ENCODE results near the gene NCKAP5L.
A peak's percentile ranks its signal among the peaks of the same experiment; 100 is the strongest.

The NCKAP5L gene

DNA sequence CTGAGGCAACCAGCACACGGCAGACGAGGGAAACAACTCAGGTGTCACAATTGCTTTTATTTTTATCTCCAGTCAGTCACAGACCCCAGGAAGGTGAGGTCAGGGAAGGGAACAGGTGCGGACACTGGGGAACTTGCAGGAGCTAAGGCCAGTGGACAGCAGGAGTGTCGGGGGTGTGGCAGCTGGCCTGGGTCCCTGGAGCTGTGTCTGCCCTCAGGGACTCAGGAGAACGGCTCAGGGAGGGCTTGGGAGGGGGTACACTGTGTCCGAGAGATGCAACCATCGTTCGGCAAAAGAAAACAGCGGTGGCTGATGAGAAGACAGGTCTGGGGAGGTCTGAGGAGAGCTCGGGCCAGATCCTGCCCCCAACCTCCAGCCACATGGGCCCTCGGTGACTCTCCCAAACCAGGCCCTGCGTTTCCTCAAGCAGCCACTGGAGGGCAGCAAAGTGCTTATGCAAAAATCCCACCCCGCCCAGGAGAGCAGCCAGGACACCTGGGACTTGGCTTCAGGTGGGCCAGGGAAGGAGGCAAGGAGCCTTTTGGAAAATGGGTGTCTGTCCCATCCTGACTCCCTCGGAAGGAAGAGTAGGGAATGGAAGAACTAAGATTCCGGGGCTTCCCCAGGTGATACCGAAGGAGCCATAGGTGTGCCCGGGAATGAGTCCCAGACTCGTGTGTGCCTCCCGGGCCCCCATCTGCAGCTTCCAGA is 38.8 kb upstream of the NCKAP5L start:
- no peak for TF ChIP-seq EZH2phosphoT487 (conservative IDR thresholded peaks at IDR 0.05; ENCODE audit: low read length)
- TF ChIP-seq, protein P1, sequence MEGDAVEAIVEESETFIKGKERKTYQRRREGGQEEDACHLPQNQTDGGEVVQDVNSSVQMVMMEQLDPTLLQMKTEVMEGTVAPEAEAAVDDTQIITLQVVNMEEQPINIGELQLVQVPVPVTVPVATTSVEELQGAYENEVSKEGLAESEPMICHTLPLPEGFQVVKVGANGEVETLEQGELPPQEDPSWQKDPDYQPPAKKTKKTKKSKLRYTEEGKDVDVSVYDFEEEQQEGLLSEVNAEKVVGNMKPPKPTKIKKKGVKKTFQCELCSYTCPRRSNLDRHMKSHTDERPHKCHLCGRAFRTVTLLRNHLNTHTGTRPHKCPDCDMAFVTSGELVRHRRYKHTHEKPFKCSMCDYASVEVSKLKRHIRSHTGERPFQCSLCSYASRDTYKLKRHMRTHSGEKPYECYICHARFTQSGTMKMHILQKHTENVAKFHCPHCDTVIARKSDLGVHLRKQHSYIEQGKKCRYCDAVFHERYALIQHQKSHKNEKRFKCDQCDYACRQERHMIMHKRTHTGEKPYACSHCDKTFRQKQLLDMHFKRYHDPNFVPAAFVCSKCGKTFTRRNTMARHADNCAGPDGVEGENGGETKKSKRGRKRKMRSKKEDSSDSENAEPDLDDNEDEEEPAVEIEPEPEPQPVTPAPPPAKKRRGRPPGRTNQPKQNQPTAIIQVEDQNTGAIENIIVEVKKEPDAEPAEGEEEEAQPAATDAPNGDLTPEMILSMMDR (IDR thresholded peaks at IDR 0.05; ENCODE audit: insufficient read depth, low read length, poor library complexity, severe bottlenecking): peak; percentile 76
- Histone ChIP-seq H4K20me1 (ENCODE audit: low read depth, low read length) (no peaks in the 10 kb centered on the region), H3K4me3 (ENCODE audit: insufficient read depth, low read length, poor library complexity, severe bottlenecking) (no peak overlapping the region), H3K9me3 (ENCODE audit: insufficient read depth, low read length) (no peaks in the 10 kb centered on the region), H2AFZ (ENCODE audit: low read depth, low read length, severe bottlenecking) (no peak overlapping the region), H3K27me3 (ENCODE audit: low read length) (no peaks in the 10 kb centered on the region), H3K9ac (ENCODE audit: low read length) (no peak overlapping the region), H3K79me2 (ENCODE audit: insufficient read depth, low read length) (no peaks in the 10 kb centered on the region), H3K27ac (ENCODE audit: low read depth, low read length) (no peak overlapping the region), H3K9me2 (replicated peaks; ENCODE audit: insufficient read depth, low read length) (no peaks in the 10 kb centered on the region), H3F3A (ENCODE audit: insufficient read depth) (no peaks in the 10 kb centered on the region), H3K36me3 (ENCODE audit: low read length) (no peaks in the 10 kb centered on the region), H3K4me2 (ENCODE audit: low read depth, low read length, poor library complexity, severe bottlenecking) (no peak overlapping the region)

GRCh38 chr12:49865782-49866135 is 37.5 kb upstream of the NCKAP5L start:
- TF ChIP-seq EZH2phosphoT487 (conservative IDR thresholded peaks at IDR 0.05; ENCODE audit: low read length): no peak
- TF ChIP-seq, protein P1 (IDR thresholded peaks at IDR 0.05; ENCODE audit: insufficient read depth, low read length, poor library complexity, severe bottlenecking): no peak
- H3K9me2 ChIP-seq (replicated peaks; ENCODE audit: insufficient read depth, low read length): no peaks in the 10 kb centered on the region
- H2AFZ ChIP-seq (ENCODE audit: low read depth, low read length, severe bottlenecking): no peak overlapping the region
- no peak overlapping the region for H3K27ac ChIP-seq (ENCODE audit: low read depth, low read length)
- no peak overlapping the region for H3K4me3 ChIP-seq (ENCODE audit: insufficient read depth, low read length, poor library complexity, severe bottlenecking)
- no peak overlapping the region for H3K9ac ChIP-seq (ENCODE audit: low read length)
- H3K27me3 ChIP-seq (ENCODE audit: low read length): no peaks in the 10 kb centered on the region
- no peaks in the 10 kb centered on the region for H3K9me3 ChIP-seq (ENCODE audit: insufficient read depth, low read length)
- H3K36me3 ChIP-seq (ENCODE audit: low read length): no peaks in the 10 kb centered on the region
- no peaks in the 10 kb centered on the region for H3K79me2 ChIP-seq (ENCODE audit: insufficient read depth, low read length)
- H3K4me2 ChIP-seq (ENCODE audit: low read depth, low read length, poor library complexity, severe bottlenecking): no peak overlapping the region
- no peaks in the 10 kb centered on the region for H3F3A ChIP-seq (ENCODE audit: insufficient read depth)
- H4K20me1 ChIP-seq (ENCODE audit: low read depth, low read length): no peaks in the 10 kb centered on the region

DNA sequence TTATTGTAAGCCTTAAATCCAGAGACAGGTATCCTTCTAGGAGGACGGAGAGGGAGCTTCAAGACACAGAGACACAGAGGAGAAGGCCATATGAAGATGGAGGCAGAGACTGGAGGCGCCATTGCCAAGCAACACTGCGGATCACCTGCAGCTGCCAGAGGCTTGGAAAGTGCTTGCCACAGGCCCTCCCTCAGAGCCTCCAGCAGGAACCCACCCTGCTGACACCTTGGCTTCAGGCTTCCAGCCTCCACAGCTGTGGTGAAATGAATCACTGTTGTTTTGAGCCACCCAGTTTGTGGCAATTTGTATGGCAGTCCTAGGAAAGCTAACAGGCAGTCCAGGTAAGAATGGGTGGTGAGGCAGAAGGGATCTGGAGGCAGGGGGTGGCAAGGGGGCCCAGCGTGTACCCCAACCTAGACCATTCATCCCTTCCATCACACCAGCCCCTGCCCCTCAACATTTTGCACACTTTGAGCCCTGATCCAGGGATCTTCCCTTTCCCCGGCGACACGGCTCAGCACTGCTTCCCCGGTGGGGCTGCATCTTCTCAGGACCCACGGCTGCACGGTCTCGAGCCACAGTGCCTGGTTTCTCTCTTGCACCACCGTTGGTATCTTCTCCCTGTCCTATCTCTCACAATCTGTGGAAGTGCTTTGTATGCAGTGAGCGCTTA is 37.0 kb upstream of the NCKAP5L start:
- Histone ChIP-seq H2AFZ (ENCODE audit: low read depth, low read length, severe bottlenecking) (no peak overlapping the region), H3K9me3 (ENCODE audit: insufficient read depth, low read length) (no peaks in the 10 kb centered on the region), H3K9me2 (replicated peaks; ENCODE audit: insufficient read depth, low read length) (no peaks in the 10 kb centered on the region), H3K79me2 (ENCODE audit: insufficient read depth, low read length) (no peaks in the 10 kb centered on the region), H3K36me3 (ENCODE audit: low read length) (no peaks in the 10 kb centered on the region), H3F3A (ENCODE audit: insufficient read depth) (no peaks in the 10 kb centered on the region), H3K4me2 (ENCODE audit: low read depth, low read length, poor library complexity, severe bottlenecking) (no peak overlapping the region), H3K9ac (ENCODE audit: low read length) (no peak overlapping the region), H4K20me1 (ENCODE audit: low read depth, low read length) (no peaks in the 10 kb centered on the region), H3K27me3 (ENCODE audit: low read length) (no peaks in the 10 kb centered on the region), H3K4me3 (ENCODE audit: insufficient read depth, low read length, poor library complexity, severe bottlenecking) (no peak overlapping the region), H3K27ac (ENCODE audit: low read depth, low read length) (no peak overlapping the region)
- no peak for TF ChIP-seq EZH2phosphoT487 (conservative IDR thresholded peaks at IDR 0.05; ENCODE audit: low read length)
- TF ChIP-seq, protein P1 (IDR thresholded peaks at IDR 0.05; ENCODE audit: insufficient read depth, low read length, poor library complexity, severe bottlenecking): no peak

All from SU-DHL-6 (cell line).